ENCODE data around the gene LOXL3. TPM values are rescaled to one million over a fixed set of nuclear protein-coding genes. Genes with fewer than 3 reads are reported as not detected.

The LOXL3 gene
- total RNA-seq, 1 experiment from 2014 or later = 4.1 TPM

GRCh38 chr2:74495440-74495839 lies 58.3 kb downstream of the LOXL3 start (continued):
- no peak for TF ChIP-seq TCF7L2 (IDR thresholded peaks at IDR 0.05; ENCODE audit: borderline replicate concordance, extremely low read depth, insufficient read depth, insufficient read length)
- no peak for TF ChIP-seq POLR2AphosphoS5 (IDR thresholded peaks at IDR 0.05; ENCODE audit: low read depth, low read length)

DNA sequence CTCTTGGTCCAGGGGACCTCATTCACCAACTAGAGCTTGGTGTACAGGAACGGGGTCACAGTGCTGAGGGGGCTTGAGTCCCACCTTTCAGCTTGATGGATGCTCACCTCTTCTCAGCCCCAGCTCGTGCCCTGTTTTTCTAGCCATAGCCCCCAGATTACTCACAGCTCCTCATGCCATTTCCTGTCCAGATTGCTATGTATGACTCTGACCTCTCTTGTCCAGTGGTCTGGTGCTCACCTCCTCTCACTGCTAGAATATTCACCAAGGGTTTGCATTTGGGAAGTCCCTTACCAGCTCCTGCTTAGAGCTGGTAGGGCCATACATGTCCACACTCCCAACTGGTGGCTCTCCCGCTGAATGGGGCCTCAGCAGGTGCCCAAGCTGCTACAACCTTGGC lies 60.2 kb downstream of the LOXL3 start:
- Histone ChIP-seq H3K4me1 (ENCODE audit: control insufficient read depth in 1 of 2, insufficient read depth in 2 of 2, low read length in 2 of 2) (peaks cover 0 to under 1% of the 10 kb centered on the region in 2 experiments; a peak in 1 of 4 replicates), H3K79me2 (ENCODE audit: insufficient read depth, low read length) (no peaks in the 10 kb centered on the region), H2AFZ (ENCODE audit: low read depth, low read length, poor library complexity, severe bottlenecking) (no peak overlapping the region), H3K9me3 (ENCODE audit: control insufficient read depth in 1 of 2, insufficient read depth in 1 of 2, low read depth in 1 of 2, low read length in 2 of 2) (no peaks in the 10 kb centered on the region), H4K20me1 (ENCODE audit: insufficient read depth) (no peaks in the 10 kb centered on the region), H3K9me2 (ENCODE audit: insufficient read depth) (no peaks in the 10 kb centered on the region), H3K9ac (ENCODE audit: low read length) (no peak overlapping the region), H3K27me3 (ENCODE audit: insufficient read depth, low read length) (no peaks in the 10 kb centered on the region), H3K36me3 (ENCODE audit: control insufficient read depth in 1 of 2, insufficient read depth in 2 of 2, low read length in 2 of 2) (peaks cover 4 to 17% of the 10 kb centered on the region in 2 experiments; a peak in 2 of 4 replicates), H3K4me3 (replicated peaks in 1 of 2; ENCODE audit: low read depth in 1 of 2, low read length in 2 of 2) (no peak overlapping the region), H3K27ac (ENCODE audit: low read depth, low read length) (no peak overlapping the region), H3K4me2 (ENCODE audit: low read length) (no peak overlapping the region)
- POLR2A ChIA-PET = no interaction called here
- no peak for ATAC-seq
- CTCF ChIA-PET = no interaction called here
- RAD21 ChIA-PET (ENCODE audit: low non-redundant PET in 1 of 2, low total read pairs in 2 of 2, uncharacterized antibody in 2 of 2, unreplicated experiment in 2 of 2) = no interaction called here
- no peak for DNase-seq (ENCODE audit: low read depth, low spot score)
- no peak for TF ChIP-seq YY1 (IDR thresholded peaks at IDR 0.05; ENCODE audit: extremely low read depth, insufficient replicate concordance, low read depth, low read length)
- TF ChIP-seq, protein P1, sequence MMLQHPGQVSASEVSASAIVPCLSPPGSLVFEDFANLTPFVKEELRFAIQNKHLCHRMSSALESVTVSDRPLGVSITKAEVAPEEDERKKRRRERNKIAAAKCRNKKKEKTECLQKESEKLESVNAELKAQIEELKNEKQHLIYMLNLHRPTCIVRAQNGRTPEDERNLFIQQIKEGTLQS (IDR thresholded peaks at IDR 0.05) = no peak
- TF ChIP-seq CBX3 (IDR thresholded peaks at IDR 0.05; ENCODE audit: low read depth) = no peak
- TF ChIP-seq EZH2phosphoT487 (IDR thresholded peaks at IDR 0.05; ENCODE audit: borderline replicate concordance) = no peak
- no peak for TF ChIP-seq POLR2A (IDR thresholded peaks at IDR 0.05; ENCODE audit: borderline replicate concordance, extremely low read depth, insufficient read depth, insufficient read length)
- TF ChIP-seq RAD21 (IDR thresholded peaks at IDR 0.05; ENCODE audit: low read depth) = no peak
- no peak for TF ChIP-seq EGR1 (IDR thresholded peaks at IDR 0.05; ENCODE audit: low read depth)
- TF ChIP-seq SP1 (IDR thresholded peaks at IDR 0.05; ENCODE audit: low read depth) = no peak
- TF ChIP-seq ZBTB33 (IDR thresholded peaks at IDR 0.05; ENCODE audit: extremely low read depth, insufficient replicate concordance, low read length) = no peak
- TF ChIP-seq, protein P2, sequence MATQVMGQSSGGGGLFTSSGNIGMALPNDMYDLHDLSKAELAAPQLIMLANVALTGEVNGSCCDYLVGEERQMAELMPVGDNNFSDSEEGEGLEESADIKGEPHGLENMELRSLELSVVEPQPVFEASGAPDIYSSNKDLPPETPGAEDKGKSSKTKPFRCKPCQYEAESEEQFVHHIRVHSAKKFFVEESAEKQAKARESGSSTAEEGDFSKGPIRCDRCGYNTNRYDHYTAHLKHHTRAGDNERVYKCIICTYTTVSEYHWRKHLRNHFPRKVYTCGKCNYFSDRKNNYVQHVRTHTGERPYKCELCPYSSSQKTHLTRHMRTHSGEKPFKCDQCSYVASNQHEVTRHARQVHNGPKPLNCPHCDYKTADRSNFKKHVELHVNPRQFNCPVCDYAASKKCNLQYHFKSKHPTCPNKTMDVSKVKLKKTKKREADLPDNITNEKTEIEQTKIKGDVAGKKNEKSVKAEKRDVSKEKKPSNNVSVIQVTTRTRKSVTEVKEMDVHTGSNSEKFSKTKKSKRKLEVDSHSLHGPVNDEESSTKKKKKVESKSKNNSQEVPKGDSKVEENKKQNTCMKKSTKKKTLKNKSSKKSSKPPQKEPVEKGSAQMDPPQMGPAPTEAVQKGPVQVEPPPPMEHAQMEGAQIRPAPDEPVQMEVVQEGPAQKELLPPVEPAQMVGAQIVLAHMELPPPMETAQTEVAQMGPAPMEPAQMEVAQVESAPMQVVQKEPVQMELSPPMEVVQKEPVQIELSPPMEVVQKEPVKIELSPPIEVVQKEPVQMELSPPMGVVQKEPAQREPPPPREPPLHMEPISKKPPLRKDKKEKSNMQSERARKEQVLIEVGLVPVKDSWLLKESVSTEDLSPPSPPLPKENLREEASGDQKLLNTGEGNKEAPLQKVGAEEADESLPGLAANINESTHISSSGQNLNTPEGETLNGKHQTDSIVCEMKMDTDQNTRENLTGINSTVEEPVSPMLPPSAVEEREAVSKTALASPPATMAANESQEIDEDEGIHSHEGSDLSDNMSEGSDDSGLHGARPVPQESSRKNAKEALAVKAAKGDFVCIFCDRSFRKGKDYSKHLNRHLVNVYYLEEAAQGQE (IDR thresholded peaks at IDR 0.05; ENCODE audit: low read depth) = no peak
- TF ChIP-seq CTCF (IDR thresholded peaks at IDR 0.05 in 2 of 3, conservative IDR thresholded peaks at IDR 0.05 in 1 of 3; ENCODE audit: borderline replicate concordance in 1 of 3, insufficient read depth in 1 of 3, low read depth in 2 of 3, low read length in 2 of 3) = no peak
- no peak for TF ChIP-seq JUND (IDR thresholded peaks at IDR 0.05)
- TF ChIP-seq POLR2AphosphoS5 (IDR thresholded peaks at IDR 0.05; ENCODE audit: low read depth, low read length) = no peak
- no peak for TF ChIP-seq CEBPB (IDR thresholded peaks at IDR 0.05; ENCODE audit: low read depth)
- no peak for TF ChIP-seq MAX (IDR thresholded peaks at IDR 0.05)
- no peak for TF ChIP-seq ZNF274 (IDR thresholded peaks at IDR 0.05; ENCODE audit: low read depth, low read length)
- no peak for TF ChIP-seq TCF7L2 (IDR thresholded peaks at IDR 0.05; ENCODE audit: borderline replicate concordance, extremely low read depth, insufficient read depth, insufficient read length)
- intact Hi-C loops (cut with micrococcal nuclease) = no loop called here
- BruUV-seq (replicated peaks) = no TSS peak
